Subcutaneous adipose tissue (tissue), 4 donors: ENCODE results near the gene L3MBTL3. TPM values are rescaled to one million over a fixed set of nuclear protein-coding genes. Genes with fewer than 3 reads are reported as not detected.

Source experiments
- total RNA-seq, 4 donors: library from RNA; depleted of rRNA; stranded (reverse); fragments of >200 nt; gene quantifications; one replicate each; pipeline ENCODE4 v1.1.0, GENCODE V29; 2016
- TF ChIP-seq, protein P1 (sequence below): fragments of 450-650 bp; IDR thresholded peaks from one replicate; pipeline ENCODE4 v1.5.1; 2016; ENCODE audit warnings: low read depth, mild to moderate bottlenecking, control low read depth, antibody characterized with exemption, moderate library complexity

The L3MBTL3 gene
- total RNA-seq, 4 donors from 2014 or later: 5.8 to 9.3 (median 6.7) TPM

DNA sequence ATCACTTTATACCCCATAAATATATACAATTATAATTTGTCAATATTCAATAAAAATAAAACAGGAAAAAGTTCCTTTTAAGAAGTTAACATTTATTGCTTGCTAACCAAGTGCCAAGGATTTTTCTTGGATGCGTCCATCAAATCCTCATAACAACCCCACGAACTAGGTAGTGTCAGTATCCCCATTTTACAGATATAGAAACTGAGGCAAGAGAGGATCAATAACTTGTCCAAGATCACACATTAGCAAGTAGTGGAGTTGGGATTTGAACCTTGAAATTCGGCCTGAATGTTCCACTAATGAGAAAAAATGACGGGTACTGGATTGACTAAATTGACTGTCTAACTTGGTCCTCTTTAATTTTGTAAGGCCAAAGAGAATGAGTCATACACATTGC lies 5.7 kb upstream of the L3MBTL3 start:
- TF ChIP-seq, protein P1, sequence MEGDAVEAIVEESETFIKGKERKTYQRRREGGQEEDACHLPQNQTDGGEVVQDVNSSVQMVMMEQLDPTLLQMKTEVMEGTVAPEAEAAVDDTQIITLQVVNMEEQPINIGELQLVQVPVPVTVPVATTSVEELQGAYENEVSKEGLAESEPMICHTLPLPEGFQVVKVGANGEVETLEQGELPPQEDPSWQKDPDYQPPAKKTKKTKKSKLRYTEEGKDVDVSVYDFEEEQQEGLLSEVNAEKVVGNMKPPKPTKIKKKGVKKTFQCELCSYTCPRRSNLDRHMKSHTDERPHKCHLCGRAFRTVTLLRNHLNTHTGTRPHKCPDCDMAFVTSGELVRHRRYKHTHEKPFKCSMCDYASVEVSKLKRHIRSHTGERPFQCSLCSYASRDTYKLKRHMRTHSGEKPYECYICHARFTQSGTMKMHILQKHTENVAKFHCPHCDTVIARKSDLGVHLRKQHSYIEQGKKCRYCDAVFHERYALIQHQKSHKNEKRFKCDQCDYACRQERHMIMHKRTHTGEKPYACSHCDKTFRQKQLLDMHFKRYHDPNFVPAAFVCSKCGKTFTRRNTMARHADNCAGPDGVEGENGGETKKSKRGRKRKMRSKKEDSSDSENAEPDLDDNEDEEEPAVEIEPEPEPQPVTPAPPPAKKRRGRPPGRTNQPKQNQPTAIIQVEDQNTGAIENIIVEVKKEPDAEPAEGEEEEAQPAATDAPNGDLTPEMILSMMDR: no peak

DNA sequence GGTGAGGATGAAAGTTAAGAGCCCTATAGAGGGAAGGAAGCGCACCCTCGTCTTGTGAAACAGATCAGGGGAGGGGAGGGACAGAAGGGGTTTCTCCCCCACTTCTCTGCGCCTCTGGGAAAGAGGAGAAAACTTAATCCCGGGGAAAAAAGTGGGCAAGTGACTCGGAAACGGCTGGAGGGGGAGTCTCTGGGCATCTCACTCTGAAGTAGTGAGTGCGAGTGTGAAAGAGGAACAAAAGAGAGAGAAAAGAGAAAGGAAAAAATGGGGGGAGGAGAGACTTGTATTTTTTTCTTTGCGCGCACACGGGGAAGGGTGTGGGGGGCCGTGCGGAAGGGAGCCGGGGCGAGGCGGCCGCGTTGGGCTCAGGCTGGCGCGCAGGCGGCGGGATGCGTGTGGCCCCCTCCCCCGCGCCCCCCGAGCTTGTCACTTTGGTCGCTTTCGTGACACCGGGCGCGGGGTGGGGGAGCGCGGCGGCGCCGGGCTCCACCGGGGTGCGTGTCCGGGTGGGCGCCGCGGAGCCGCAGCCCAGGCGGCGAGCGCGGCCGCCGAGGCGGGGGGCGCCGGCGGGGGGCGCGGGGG lies 454 bp downstream of the L3MBTL3 start:
- TF ChIP-seq, protein P1: no peak

DNA sequence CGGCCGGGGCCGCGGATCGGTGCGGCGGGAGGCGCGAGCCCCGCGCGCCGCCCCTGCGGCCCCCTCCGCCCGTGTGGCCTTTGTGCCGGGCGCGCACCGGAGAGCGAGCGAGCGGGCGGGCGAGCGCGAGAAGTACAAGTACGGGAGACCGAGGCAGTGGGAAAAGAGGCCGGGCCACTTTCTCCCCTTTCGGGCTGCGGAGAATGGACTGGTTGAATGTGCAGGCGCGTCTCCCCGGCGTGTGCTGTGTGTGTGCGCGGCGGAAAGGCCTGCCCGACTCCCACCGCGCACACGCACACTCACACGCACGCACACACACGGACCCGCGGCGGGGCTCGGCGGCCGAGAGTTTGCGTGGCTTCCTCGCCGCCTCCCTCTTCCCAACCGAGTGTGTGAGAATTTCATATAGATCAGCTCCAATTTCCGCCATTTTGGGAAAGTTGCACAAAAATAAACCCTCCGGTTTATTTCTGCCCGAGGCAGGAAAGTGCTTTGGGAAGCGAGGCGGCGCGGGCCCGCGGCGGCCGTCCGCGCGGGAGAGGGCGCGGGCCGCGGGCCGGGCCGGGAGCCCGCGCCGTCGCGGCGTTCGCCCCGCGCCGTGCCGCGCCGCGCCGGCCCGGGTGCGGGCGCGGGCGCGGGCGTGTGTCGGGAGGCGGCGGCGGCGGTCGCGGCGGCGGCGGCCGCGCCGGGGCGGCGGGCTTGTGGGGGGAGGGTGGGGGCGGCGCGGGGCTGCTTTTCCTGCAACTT lies 1.1 kb downstream of the L3MBTL3 start:
- TF ChIP-seq, protein P1: no peak

DNA sequence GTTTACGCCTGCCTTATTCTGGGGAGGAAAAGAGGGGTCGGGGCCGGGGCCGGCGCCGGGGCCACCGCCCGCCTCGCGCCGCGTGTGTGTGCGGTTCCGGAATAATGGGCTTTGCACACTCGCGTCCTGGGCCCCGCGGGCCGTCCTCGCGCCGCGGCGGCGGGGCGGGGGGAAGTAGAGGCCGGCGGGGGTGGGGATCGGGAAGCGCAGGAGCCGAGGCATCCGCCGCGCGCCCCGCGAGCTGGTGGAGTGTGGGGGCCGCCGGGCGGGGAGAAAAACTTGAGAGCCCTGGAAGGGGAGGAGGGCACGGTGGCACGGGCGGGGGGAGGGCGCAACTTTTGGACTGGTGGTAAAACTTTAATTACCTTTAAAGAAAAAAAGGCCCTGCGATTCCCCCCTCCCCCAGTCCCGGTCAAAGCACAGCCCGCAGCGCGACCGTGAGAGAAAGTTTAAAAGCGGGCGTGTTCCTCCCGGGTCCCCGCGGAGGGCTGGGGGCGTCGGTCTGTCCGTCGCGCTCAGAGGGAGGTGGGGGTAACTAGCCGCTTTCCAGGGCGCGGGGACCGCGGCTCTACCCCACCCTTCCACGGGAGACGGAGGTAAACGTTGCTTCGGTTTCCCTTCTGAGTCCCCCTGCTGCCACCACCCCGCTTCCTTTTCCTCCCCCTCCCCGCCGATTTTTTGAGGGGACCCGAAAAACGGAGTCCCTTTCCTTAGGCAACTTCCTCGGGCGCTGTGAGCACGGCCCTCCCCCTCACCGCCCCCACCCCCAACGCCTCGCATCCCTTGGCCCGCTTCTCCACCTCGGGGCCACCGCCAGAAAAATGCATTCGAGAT lies 1.9 kb downstream of the L3MBTL3 start:
- TF ChIP-seq, protein P1: no peak

DNA sequence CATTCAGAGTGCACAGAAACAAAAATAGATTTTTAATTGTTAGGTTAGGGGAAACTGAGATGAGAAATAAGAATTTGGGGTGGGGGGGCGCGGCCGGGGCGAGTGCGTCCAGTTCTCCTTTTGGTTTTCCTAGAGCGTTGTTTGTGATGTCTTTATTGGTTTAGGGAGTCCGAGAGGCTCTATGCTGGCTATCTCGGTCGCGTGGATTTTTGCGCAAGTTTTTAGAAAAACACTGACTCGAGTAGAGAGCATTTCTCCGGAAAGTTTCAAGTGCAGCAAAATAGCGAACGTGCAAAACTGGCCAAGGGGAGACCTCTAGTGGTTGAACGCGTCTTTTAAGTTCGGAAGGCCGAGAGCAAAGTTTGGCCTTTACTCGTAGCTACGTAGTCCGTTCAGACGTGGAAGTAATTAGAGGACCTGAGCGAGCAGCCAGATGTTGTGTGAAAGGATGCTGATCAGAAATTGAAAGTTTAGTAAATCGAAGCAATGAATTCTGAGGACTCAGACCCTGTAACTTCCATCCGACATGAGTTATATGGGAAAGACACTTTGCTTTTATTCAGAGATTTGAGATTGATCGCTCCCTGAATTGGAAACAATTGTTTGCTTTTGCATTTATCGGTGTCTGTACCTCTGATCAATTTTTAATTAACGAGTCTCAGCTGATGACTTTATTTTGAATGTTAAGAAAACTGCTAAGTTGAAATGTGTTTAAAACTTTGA lies 2.7 kb downstream of the L3MBTL3 start:
- TF ChIP-seq, protein P1: no peak

DNA sequence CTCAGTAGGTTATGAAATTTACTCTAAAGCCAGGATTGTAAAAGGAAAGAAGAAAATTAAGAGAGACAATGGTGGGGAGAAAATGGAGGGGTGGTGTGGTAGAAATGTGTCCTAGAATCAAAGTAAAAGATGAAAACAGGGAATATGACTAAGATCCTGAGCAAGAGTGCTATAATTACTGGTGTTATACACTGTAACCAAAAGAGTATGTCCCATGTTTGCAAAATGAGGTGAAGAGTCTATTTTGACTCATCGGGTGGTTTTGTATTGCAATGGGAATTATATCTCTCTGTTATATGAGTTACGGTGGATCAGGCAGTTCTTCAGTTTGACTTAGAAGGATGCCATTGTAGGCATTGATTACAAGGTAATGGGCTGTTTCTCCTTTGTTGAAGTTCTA lies 8.5 kb downstream of the L3MBTL3 start:
- TF ChIP-seq, protein P1: no peak
